ENCODE measurements around the gene SOHLH1. TPM values are rescaled to one million over a fixed set of nuclear protein-coding genes. Genes with fewer than 3 reads are reported as not detected.

The SOHLH1 gene
- total and polyA plus RNA-seq, 10 of the 15 experiments (the other 5 are each of a cell fraction or from before 2014, with no cell fraction given) = not detected

- TF ChIP-seq E2F4 (IDR thresholded peaks at IDR 0.05; ENCODE audit: low read depth, low read length) = no peak
These were observed 54.6 kb downstream of the SOHLH1 start (continued) for GRCh38 chr9:135644631-135645218.

Other genes starting within 250 kb of the SOHLH1 start
Only the 7 nearest of the 9 such genes appear.
- gene MRPS2, start 198.8 kb downstream of the SOHLH1 start, total RNA-seq (2014; rRNA removed) = 78.5 and 86.9 TPM in 2 replicates
- 33.4 and 42.2 TPM in 2 replicates for gene MRPS2, start 198.8 kb downstream of the SOHLH1 start, total RNA-seq (2014; rRNA removed; fragmentation: Illumina TruSeq; extraction: Trizol)
- 63.8 and 67.7 TPM in 2 replicates for gene MRPS2, start 198.8 kb downstream of the SOHLH1 start, total RNA-seq (2021)
- gene MRPS2, start 198.8 kb downstream of the SOHLH1 start, polyA plus RNA-seq (2011; rRNA removed) = 24.1 and 71.4 TPM in 2 replicates
- gene MRPS2, start 198.8 kb downstream of the SOHLH1 start, polyA plus RNA-seq (2014; fragmentation: Illumina TruSeq; extraction: Trizol) = 14.3 and 61.9 TPM in 2 replicates
- 10 to 100 TPM in 1 of 2 experiments, 1 to 10 TPM in 1; 3.3 to 14.5 TPM for gene MRPS2, start 198.8 kb downstream of the SOHLH1 start, polyA plus RNA-seq (2014; fragmentation: Nextera tagmentation; extraction: Ambion mirVana)
- gene MRPS2, start 198.8 kb downstream of the SOHLH1 start, polyA plus RNA-seq (2014; rRNA removed) = 103 and 115 TPM in 2 replicates
- gene MRPS2, start 198.8 kb downstream of the SOHLH1 start, polyA plus RNA-seq (2016; fragmentation: Nextera tagmentation; extraction: Ambion mirVana) = 100 to 1,000 TPM in 1 of 2 experiments, 10 to 100 TPM in 1; 97.8 to 101 TPM
- not detected in 2 replicates for gene LCN1, start 178.0 kb downstream of the SOHLH1 start, total RNA-seq (2014; rRNA removed)
- gene LCN1, start 178.0 kb downstream of the SOHLH1 start, total RNA-seq (2014; rRNA removed; fragmentation: Illumina TruSeq; extraction: Trizol) = not detected in 2 replicates
- gene LCN1, start 178.0 kb downstream of the SOHLH1 start, total RNA-seq (2021) = not detected in 2 replicates
- gene LCN1, start 178.0 kb downstream of the SOHLH1 start, polyA plus RNA-seq (2011; rRNA removed) = not detected in 2 replicates
- not detected in 2 replicates for gene LCN1, start 178.0 kb downstream of the SOHLH1 start, polyA plus RNA-seq (2014; fragmentation: Illumina TruSeq; extraction: Trizol)
- gene LCN1, start 178.0 kb downstream of the SOHLH1 start, polyA plus RNA-seq (2014; fragmentation: Nextera tagmentation; extraction: Ambion mirVana) = not detected
- not detected in 2 replicates for gene LCN1, start 178.0 kb downstream of the SOHLH1 start, polyA plus RNA-seq (2014; rRNA removed)
- not detected for gene LCN1, start 178.0 kb downstream of the SOHLH1 start, polyA plus RNA-seq (2016; fragmentation: Nextera tagmentation; extraction: Ambion mirVana)
- not detected in 2 replicates for gene OBP2A, start 153.4 kb downstream of the SOHLH1 start, total RNA-seq (2014; rRNA removed)
- not detected in 2 replicates for gene OBP2A, start 153.4 kb downstream of the SOHLH1 start, total RNA-seq (2014; rRNA removed; fragmentation: Illumina TruSeq; extraction: Trizol)
- gene OBP2A, start 153.4 kb downstream of the SOHLH1 start, total RNA-seq (2021) = not detected in 2 replicates
- not detected in 2 replicates for gene OBP2A, start 153.4 kb downstream of the SOHLH1 start, polyA plus RNA-seq (2011; rRNA removed)
- gene OBP2A, start 153.4 kb downstream of the SOHLH1 start, polyA plus RNA-seq (2014; fragmentation: Illumina TruSeq; extraction: Trizol) = not detected in 2 replicates
- not detected for gene OBP2A, start 153.4 kb downstream of the SOHLH1 start, polyA plus RNA-seq (2014; fragmentation: Nextera tagmentation; extraction: Ambion mirVana)
- gene OBP2A, start 153.4 kb downstream of the SOHLH1 start, polyA plus RNA-seq (2014; rRNA removed) = not detected in 2 replicates
- not detected for gene OBP2A, start 153.4 kb downstream of the SOHLH1 start, polyA plus RNA-seq (2016; fragmentation: Nextera tagmentation; extraction: Ambion mirVana)
- gene PAEP, start 137.7 kb downstream of the SOHLH1 start, total RNA-seq (2014; rRNA removed) = not detected in 2 replicates
- not detected in 2 replicates for gene PAEP, start 137.7 kb downstream of the SOHLH1 start, total RNA-seq (2014; rRNA removed; fragmentation: Illumina TruSeq; extraction: Trizol)
- not detected in 2 replicates for gene PAEP, start 137.7 kb downstream of the SOHLH1 start, total RNA-seq (2021)
- not detected in 2 replicates for gene PAEP, start 137.7 kb downstream of the SOHLH1 start, polyA plus RNA-seq (2011; rRNA removed)
- gene PAEP, start 137.7 kb downstream of the SOHLH1 start, polyA plus RNA-seq (2014; fragmentation: Illumina TruSeq; extraction: Trizol) = not detected in 2 replicates
- gene PAEP, start 137.7 kb downstream of the SOHLH1 start, polyA plus RNA-seq (2014; fragmentation: Nextera tagmentation; extraction: Ambion mirVana) = not detected
- gene PAEP, start 137.7 kb downstream of the SOHLH1 start, polyA plus RNA-seq (2014; rRNA removed) = not detected in 2 replicates
- gene PAEP, start 137.7 kb downstream of the SOHLH1 start, polyA plus RNA-seq (2016; fragmentation: Nextera tagmentation; extraction: Ambion mirVana) = not detected
- gene GLT6D1, start 59.9 kb downstream of the SOHLH1 start, total RNA-seq (2014; rRNA removed) = not detected in 2 replicates
- not detected in 2 replicates for gene GLT6D1, start 59.9 kb downstream of the SOHLH1 start, total RNA-seq (2014; rRNA removed; fragmentation: Illumina TruSeq; extraction: Trizol)
- not detected in 2 replicates for gene GLT6D1, start 59.9 kb downstream of the SOHLH1 start, total RNA-seq (2021)
- gene GLT6D1, start 59.9 kb downstream of the SOHLH1 start, polyA plus RNA-seq (2011; rRNA removed) = not detected in 2 replicates
- gene GLT6D1, start 59.9 kb downstream of the SOHLH1 start, polyA plus RNA-seq (2014; fragmentation: Illumina TruSeq; extraction: Trizol) = not detected in 2 replicates
- gene GLT6D1, start 59.9 kb downstream of the SOHLH1 start, polyA plus RNA-seq (2014; fragmentation: Nextera tagmentation; extraction: Ambion mirVana) = not detected
- gene GLT6D1, start 59.9 kb downstream of the SOHLH1 start, polyA plus RNA-seq (2014; rRNA removed) = not detected in 2 replicates
- not detected for gene GLT6D1, start 59.9 kb downstream of the SOHLH1 start, polyA plus RNA-seq (2016; fragmentation: Nextera tagmentation; extraction: Ambion mirVana)
- not detected in 2 replicates for gene LCN9, start 36.2 kb downstream of the SOHLH1 start, total RNA-seq (2014; rRNA removed)
- not detected in 2 replicates for gene LCN9, start 36.2 kb downstream of the SOHLH1 start, total RNA-seq (2014; rRNA removed; fragmentation: Illumina TruSeq; extraction: Trizol)
- not detected in 2 replicates for gene LCN9, start 36.2 kb downstream of the SOHLH1 start, total RNA-seq (2021)
- not detected in 2 replicates for gene LCN9, start 36.2 kb downstream of the SOHLH1 start, polyA plus RNA-seq (2011; rRNA removed)
- gene LCN9, start 36.2 kb downstream of the SOHLH1 start, polyA plus RNA-seq (2014; fragmentation: Illumina TruSeq; extraction: Trizol) = not detected in 2 replicates
- gene LCN9, start 36.2 kb downstream of the SOHLH1 start, polyA plus RNA-seq (2014; fragmentation: Nextera tagmentation; extraction: Ambion mirVana) = not detected
- gene LCN9, start 36.2 kb downstream of the SOHLH1 start, polyA plus RNA-seq (2014; rRNA removed) = not detected in 2 replicates
- not detected for gene LCN9, start 36.2 kb downstream of the SOHLH1 start, polyA plus RNA-seq (2016; fragmentation: Nextera tagmentation; extraction: Ambion mirVana)
- gene KCNT1, start 2.7 kb upstream of the SOHLH1 start, total RNA-seq (2014; rRNA removed) = not detected in 2 replicates
- gene KCNT1, start 2.7 kb upstream of the SOHLH1 start, total RNA-seq (2014; rRNA removed; fragmentation: Illumina TruSeq; extraction: Trizol) = not detected in 2 replicates
- gene KCNT1, start 2.7 kb upstream of the SOHLH1 start, total RNA-seq (2021) = not detected in 2 replicates
- not detected in 2 replicates for gene KCNT1, start 2.7 kb upstream of the SOHLH1 start, polyA plus RNA-seq (2011; rRNA removed)
- gene KCNT1, start 2.7 kb upstream of the SOHLH1 start, polyA plus RNA-seq (2014; fragmentation: Illumina TruSeq; extraction: Trizol) = not detected in 2 replicates
- gene KCNT1, start 2.7 kb upstream of the SOHLH1 start, polyA plus RNA-seq (2014; fragmentation: Nextera tagmentation; extraction: Ambion mirVana) = not detected
- not detected in 2 replicates for gene KCNT1, start 2.7 kb upstream of the SOHLH1 start, polyA plus RNA-seq (2014; rRNA removed)
- not detected for gene KCNT1, start 2.7 kb upstream of the SOHLH1 start, polyA plus RNA-seq (2016; fragmentation: Nextera tagmentation; extraction: Ambion mirVana)

Measured in GM12878 (cell line).